IPS DF 4.7 (cell line): ENCODE results near the gene CENPS.
"Not testable (repeated sequence)": the region's sequence is repeated elsewhere in the genome, so short reads cannot be mapped to it uniquely, and the experiment has no call there.

Source experiments
- DNase-seq: peaks from one replicate; pipeline ENCODE4 v3.0.0-alpha.2; 2013; ENCODE audit warnings: low spot score; ENCODE audit errors: extremely low read depth

CENPS gene

DNA sequence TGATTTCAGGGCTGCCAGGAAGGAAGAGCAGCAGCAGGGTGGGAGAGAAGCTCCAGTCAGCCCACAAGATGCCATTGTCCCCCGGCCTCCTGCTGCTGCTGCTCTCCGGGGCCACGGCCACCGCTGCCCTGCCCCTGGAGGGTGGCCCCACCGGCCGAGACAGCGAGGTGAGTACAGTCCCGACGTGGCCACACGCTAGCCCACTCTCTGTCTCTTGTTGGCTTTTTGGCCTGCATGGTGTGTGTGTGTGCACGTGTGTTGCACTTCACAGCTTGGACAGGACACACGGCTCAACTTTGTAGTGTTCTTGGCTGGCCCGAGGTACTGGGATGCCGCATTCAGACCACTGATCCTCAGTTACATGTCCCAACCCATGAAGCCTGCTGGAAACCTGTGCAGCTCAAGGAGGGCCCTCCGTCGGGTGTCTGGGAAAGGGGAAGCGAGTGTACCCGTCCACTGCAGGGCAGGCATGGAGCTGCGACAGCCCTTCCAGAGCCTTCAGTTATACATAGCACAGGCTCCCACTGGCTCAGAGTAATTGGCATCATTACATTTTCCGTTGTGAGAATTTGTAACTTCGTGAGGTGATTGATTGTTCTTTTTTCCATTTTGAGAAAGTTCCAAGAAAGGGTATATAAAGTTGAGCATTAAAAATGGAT lies 20.1 kb downstream of the CENPS start:
- no peak for DNase-seq

DNA sequence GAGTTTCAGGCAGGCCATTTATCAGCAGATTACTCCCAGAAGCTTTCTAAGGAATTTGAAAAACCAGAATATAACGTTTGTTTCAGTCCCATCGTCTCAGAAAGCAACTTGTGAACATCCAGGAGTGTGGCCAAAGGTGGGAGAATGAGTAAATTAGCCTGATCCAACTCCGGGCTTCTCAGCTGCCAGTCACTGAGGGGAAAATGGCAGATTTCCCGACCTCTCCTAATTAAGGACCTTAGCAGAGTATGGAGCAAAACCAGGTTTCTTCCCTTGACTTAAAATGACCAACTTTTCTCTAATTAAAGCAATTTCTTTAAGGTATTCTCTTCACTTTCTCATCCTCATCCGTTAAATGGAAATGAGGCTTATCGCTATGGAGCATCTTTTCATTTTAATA lies 20.6 kb downstream of the CENPS start:
- DNase-seq = no peak

DNA sequence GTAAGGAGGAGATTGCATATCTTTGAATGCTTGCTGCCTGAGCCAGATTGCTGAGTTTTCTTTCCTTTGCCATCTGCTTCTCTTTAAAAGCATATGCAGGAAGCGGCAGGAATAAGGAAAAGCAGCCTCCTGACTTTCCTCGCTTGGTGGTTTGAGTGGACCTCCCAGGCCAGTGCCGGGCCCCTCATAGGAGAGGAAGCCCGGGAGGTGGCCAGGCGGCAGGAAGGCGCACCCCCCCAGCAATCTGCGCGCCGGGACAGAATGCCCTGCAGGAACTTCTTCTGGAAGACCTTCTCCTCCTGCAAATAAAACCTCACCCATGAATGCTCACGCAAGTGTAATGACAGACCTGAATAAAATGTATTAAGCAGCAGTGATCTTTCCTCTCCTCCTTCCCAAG lies 21.1 kb downstream of the CENPS start:
- no peak for DNase-seq

DNA sequence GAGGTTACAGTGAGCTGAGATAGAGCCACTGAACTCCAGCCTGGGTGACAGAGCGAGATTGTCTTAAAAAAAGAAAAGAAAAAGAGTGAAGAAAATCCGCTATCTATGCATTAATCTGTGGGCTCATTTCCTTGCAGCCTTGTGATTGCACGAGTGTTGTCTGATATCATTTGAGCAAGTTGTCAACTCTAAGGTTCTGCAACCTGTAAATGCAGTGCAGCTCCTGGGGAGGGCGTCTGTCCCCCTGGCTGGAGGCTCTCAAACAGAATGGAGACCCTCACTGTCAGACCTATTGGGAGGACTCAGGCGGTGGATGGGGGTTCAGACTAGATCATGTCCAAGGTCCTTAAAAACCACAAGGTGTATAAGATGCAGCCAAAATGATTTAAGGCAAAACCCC lies 25.8 kb downstream of the CENPS start:
- DNase-seq = no peak

DNA sequence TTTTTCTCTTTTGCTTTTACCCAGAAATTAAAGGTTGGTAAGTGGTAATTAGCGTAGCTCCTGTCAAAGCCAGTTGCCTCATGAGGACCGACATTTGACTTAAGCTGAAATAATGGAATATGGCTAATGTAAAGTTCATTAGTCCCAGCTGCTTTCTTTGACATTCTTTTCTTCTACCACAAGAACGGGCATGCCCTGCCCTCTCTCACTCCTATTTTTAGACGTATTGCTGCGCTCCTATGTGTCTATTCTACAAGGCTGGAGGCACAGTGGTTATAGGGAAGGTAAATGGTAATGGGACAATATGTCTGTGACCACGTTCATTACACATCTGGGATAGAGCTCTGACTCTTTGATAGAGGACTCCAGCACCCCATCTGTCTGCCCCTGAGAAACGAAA lies 26.4 kb downstream of the CENPS start:
- no peak for DNase-seq

DNA sequence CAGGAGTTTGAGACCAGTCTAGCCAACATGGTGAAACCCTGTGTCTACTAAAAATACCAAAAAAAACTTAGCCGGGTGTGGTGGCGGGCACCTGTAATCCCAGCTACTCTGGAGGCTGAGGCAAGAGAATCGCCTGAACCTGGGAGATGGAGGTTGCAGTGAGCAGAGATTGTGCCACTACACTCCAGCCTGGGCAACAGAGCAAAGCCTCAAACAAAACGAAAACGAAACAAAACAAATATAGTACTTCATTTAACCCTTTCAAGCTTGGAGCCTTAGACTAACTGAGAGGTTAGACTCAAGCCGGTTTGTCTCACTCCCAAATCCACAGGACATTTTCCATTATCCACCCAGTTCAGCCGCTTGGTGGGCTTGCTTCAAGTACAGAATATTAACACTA lies 27.2 kb downstream of the CENPS start:
- not testable (repeated sequence) for DNase-seq

DNA sequence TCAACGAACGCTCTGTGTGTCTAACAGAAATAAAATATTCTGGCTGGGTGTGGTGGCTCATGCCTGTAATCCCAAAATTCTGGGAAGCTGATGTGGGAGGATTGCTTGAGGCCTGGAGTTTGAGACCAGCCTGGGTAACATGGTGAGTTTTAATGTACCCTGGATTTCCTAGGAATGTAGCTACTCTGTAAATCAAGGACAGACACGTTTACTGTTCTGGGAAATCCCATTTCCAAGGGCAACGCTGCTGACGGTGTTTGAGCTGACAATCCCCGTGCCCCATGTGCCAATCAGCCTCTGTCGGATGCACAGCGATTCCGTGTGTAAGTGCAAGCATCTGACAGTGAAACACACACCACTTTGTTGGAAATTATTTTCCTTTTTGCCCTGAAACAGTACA lies 27.6 kb downstream of the CENPS start:
- DNase-seq = no peak

DNA sequence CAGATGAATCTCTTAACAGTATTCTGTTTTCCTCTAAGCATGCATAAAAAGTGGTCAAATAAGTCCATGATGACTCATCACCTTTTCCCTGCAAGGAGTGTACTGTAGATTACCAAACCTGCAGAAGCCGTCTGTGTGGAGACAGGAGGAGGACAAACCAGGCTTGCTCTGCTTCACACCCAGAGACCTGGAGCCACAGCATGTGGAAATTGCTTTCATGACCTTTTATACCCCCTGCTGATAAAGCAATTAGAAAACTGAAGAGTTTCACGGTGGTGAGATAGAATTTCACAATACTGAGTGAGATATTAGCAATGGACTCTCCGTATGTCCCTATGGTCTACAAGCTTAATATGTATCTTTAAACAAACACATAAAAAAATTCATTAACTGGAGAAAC lies 29.0 kb downstream of the CENPS start:
- DNase-seq = no peak

DNA sequence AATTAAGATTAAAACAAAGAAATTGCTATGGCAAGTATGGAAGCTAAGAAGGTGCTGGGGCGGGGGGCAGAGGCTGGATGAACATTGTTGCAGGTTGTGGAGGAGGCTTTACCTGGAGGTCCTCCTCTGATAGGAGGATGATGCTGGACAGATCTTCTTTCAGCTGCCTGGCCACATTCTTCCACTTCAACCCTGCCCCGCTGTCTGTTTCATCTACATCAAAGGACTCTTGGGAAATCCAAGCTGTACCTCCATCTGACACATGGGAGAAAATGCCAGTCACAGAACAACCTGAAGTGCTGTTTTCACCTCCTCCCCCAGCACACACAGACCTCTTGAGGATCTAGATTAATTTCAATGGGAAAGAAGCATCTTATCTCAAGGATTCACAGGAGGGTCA lies 36.8 kb downstream of the CENPS start:
- DNase-seq = no peak

DNA sequence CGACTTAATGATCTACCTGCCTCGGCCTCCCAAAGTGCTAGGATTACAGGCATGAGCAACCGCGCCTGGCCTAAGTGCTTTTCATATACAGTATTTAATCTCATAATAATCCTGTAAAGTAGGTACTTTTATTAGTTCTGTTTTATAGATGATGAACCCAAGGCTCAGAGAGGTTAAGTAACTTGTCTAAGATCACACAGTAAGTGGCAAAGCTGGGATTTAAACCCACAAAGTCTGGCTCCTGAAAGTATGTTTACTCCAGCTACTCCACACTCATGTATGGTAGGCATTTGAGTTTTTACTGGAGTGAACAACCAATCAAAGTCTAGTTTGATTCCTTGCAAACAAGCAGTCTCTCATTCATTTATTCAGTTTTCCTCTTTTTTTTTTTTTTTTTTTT lies 39.8 kb downstream of the CENPS start:
- no peak for DNase-seq

DNA sequence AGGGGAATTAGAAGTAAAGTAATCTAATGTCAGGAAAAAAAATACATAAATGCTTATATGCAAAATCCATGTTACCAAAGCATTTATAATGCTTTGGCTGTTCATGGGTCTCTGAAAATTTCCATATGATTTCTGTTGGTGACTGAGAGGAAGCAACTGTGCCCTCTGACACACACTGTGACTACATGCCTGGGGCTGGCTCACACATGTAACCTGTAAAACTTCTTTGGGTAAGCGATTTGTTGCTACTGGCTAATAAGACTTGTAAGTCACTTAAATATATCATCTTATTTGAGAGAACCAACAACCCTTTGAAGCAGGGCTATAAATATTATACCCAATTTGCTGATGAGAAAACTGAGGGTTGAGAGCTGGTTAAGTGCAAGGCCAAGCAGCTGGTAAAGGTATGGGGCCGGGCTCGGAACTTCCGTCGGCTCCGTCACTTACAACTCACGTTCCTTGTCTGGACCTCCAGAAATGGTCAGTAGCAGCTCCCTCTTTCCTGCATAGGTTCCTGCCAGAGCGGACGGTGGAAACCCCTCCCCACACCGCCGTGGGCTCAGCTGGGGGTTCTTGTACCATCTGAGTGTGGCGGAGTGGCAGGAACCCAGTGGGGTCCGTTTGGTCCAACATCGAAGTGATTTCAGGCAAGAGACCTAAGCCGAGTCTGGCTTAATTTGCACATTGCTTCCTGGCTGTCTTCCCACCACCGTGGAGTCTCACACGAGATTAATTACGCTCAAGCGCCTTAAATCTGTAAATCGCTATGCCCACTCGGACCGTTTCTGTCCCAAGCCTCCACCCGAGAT lies 41.4 kb downstream of the CENPS start:
- no peak for DNase-seq

DNA sequence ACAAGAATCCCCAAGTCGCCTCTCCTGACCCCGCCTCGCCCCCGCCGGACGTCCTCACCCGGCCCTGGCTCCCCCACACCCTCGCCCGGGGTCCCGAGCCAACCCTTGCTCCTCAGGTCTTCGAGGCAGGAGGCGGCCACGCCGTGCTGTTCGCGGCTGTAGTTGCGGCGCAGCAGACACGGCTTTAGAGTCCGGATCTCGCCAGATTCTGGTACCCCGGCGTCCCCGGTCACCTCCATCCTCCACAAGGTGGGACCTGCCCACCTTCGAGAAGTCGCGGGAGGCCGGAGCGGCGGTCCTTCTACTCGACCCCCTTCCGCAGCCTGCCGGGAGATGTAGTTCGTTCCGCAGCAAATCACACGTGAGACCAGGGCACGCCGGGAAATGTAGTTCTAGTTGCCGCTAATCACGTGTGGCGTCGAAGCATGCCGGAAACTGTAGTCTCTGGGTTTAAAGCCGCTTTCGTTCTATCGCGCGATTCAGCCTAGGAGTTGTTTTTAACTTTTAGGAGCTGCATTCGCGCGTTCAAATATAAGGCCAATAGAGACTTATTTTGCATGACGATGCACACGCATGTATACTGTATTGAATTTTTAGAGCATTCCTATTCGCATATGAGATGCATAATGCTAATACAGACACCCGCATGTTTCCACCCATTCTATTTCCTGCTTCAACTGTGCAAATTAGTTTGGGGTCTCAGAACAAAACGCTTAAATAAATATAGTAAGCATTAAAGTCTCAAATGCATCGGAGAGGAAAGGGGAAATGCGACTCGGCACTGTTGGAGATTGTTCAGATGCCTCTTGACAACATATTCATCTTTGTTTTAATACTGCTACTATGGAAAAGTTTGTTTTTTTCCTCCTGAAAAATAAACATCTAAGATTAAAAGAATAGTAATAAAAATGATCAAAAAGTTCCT lies 42.2 kb downstream of the CENPS start, which contains the start of gene DFFA:
Gene DFFA, minus strand, starts transcription at position 310 of the 925 bp plus-strand sequence. Its CDS starts 71 bp downstream, at position 239.
- peak; percentile 95 for DNase-seq

DNA sequence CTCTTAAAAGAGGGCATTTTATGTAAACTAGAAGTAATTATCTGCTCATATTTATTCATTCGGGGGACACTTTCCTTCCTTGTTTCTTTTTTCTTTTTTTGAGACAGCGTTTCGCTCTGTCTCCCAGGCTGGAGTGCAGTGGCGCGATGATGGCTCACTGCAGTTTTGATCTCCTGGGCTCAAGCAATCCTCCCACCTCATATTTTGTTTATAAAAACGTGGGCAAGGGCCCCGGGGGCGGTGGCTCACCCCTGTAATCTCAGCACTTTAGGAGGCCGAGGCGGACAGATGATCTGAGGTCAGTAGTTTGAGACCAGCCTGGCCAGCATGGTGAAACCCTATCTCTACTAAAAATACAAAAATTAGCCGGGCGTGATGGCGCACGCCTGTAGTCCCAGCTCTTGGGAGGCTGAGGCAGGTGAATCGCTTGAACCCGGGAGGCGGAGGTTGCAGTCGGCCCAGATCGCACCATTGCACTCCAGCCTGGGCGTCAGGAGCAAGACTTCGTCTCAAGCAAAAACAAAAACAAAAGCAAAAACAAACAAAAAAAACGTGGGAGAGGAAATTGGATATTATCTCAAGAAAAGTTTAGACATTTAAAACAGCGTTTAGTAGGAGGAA lies 43.0 kb downstream of the CENPS start:
- DNase-seq = no peak

DNA sequence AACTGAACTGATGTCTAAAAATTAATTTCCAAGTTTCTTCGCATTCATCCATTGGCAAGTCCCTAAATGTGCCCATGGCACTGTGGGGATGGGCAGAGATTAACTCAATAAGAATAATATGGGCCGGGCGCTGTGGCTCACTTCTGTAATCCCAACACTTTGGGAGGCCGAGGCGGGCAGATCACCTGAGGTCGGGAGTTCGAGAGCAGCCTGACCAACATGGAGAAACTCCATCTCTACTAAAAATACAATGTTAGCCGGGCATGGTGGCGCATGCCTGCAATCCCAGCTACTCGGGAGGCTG lies 44.0 kb downstream of the CENPS start:
- not testable (repeated sequence) for DNase-seq

DNA sequence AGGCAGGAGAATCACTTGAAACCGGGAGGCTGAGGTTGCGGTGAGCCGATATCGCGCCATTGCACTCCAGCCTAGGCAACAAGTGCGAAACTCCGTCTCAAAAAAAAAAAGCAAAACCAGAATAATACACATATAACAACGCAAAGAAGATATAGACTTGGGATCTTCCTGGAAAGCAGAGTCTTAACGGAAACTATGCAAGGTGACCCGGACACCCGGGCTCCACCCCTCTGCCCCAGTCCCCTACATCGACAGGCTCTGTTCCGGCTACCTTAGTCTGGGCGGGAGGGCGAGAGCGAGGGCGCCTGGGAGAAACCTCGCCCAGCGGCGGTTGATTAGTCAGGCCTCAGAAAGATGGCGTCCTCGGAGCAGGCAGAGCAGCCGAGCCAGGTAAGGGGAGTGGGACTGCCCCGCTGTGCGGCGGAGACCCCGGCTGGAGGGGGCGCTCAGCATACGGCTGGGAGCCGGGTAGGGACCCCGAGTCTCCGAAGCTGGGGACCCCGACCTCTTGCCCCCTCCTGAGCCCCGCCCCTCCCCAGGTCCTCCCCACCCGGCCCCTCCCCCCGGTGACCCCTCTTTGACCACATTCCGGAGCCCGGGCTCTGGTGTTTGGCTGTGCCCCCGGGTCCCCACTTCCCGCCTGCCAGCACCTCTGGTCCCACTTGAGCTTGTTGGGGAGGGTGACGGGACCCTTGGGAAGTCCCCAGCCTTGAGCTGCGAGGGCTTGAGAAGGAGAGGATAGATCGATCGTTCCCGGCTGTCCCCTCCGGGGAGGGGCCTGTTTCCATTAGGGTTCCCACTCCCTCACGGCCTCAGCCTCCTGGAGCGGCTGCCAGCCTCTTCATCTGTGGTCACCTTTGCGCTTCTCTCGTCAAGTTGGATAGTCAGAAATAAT lies 44.6 kb downstream of the CENPS start, which contains the start of gene PEX14:
Gene PEX14, plus strand, starts transcription at position 338 of the 895 bp plus-strand sequence. Its CDS starts 17 bp downstream, at position 355.
- DNase-seq = peak; percentile 62

DNA sequence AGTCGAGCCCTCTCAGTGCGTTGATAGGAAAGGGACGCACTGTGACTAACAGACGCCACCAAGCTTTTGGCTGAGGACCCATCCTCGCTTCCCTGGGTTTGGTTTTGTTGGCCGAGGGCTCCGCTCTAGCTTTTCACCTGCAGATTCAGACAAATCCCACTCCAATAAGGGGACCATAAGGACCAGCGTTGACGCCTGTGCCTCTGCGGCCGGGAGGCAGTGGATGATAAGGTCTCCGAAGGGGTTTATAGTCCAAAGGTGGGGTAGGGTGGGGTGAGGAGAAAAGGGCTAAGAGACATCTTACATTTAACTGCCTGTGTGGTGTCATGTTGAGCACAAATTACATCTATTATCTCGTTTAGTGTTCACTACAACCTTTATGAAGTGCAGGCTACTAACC lies 45.3 kb downstream of the CENPS start:
- no peak for DNase-seq

DNA sequence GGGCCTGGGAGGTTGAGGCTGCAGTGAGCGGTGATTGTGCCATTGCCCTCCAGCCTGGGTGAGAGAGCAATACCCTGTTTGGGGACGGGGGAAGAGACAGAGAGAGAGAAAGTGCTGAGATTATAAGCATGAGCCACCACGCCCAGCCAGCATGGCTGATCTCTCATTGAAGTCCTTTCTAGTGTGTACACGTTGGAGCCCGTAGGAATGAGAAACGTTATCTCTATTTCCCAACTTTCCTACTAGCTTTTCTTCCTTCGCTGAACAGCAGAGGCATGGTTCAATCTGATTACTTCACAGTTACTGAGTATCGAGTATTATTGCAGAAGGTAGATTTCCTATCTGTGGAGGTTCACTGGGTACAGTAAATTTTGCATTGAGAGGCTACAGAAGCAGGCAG lies 49.1 kb downstream of the CENPS start:
- no peak for DNase-seq

DNA sequence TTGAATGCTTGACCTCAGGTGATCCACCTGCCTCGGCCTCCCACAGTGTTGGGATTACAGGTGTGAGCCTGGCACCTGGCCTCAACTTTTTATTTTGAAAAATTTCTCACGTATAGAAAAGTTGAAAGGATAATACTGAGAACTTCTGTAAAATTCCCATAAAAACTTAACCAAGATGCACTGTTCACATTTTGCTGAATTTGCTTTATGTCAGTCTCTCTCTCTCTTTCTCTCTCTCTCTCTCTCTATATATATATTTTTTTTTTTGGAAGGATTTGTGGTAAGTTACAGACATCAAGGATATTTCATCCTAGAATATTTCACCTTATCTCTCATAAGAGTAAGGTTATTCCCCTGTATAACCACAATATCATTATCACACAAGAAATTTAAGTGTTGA lies 50.4 kb downstream of the CENPS start:
- DNase-seq = no peak

DNA sequence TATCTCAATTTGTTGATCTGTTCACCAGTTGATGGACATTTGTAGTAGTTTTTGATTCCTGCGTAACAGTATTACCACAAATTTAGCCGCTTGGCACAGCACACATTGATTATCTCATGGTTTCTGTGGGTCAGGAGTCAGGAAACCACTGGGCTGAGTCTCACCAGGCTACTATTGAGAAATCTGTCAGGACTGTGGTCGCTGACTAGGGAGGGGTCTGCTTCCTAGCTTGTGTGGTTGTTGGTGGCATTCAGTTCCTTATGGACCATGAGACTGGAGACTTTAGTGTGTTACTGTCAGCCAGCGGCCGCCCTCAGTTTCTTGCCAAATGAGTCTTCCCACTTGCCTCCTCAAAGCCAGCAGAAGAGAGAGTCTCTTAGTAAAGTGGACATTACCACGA lies 54.3 kb downstream of the CENPS start:
- no peak for DNase-seq

DNA sequence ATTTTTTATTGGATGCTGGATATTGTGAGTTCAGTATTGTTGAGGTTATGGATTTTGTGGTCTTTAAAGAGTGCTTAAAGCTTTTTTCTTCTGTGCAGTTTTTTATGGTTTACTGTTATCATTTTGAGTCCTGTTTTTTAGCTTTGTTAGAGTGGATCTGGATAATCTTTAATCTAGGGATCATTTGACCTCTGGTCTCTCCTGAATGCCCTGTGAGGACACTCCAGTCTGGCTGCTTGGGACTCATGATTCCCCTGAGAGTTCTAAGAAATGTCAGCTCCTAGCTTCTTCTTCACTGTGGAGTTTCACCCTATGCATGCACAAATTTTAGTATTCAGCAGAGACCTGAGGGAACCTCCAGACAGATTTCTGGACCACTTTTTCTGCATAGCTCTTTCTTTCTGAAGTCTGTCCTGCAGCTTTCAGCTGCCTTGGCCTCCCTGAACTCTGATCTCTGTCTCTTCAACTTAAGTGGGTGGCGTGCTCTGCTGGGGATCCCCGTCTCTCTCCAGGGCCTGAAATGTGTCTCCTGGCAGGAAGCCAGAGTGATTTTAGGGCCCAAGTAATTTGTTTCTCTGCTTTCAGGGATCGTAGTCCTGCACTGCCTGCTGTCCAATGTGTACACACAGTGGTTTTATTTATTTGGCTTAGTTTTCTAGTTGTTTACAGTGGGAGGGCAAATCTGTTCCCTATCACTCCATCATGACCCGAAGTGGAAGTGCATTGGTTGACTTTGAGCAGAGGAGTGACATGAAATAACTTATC lies 59.2 kb downstream of the CENPS start:
- no peak for DNase-seq
